DOHH2 (cell line): ENCODE measurements around the gene PPL.

Experiments
- H3F3A ChIP-seq: fragments of 200-600 bp; sonication (generic), shearing (Covaris generic); 2 replicates; pipeline ENCODE4 v1.6.0; 2016; ENCODE audit warnings: antibody characterized with exemption, mild to moderate bottlenecking; ENCODE audit not compliant: control insufficient read depth, insufficient read depth
- H3K27ac ChIP-seq: fragments of 200-600 bp; sonication (generic); 2 replicates; pipeline ENCODE4 v1.5.1; 2014; ENCODE audit warnings: low read depth, mild to moderate bottlenecking, low read length, moderate library complexity
- H3K27me3 ChIP-seq: fragments of 200-600 bp; sonication (generic); 2 replicates; pipeline ENCODE4 v1.6.1; 2014; ENCODE audit warnings: mild to moderate bottlenecking, low read length, mixed read lengths; ENCODE audit not compliant: control insufficient read depth
- H3K36me3 ChIP-seq: fragments of 200-600 bp; sonication (generic); 2 replicates; pipeline ENCODE4 v1.6.1; 2014; ENCODE audit warnings: mild to moderate bottlenecking, low read length, moderate library complexity, mixed read lengths; ENCODE audit not compliant: control insufficient read depth
- H3K4me1 ChIP-seq: fragments of 200-600 bp; sonication (generic); 2 replicates; pipeline ENCODE4 v1.6.1; 2014; ENCODE audit warnings: mild to moderate bottlenecking, low read length, mixed read lengths; ENCODE audit not compliant: control insufficient read depth
- H3K4me2 ChIP-seq: fragments of 200-600 bp; sonication (generic); 2 replicates; pipeline ENCODE4 v1.6.0; 2014; ENCODE audit warnings: mild to moderate bottlenecking, low read length, moderate library complexity
- H3K4me3 ChIP-seq: fragments of 200-600 bp; sonication (generic); 2 replicates; pipeline ENCODE4 v1.5.1; 2014; ENCODE audit warnings: mild to moderate bottlenecking, low read length, mixed read lengths
- H3K79me2 ChIP-seq: fragments of 200-600 bp; sonication (generic); 2 replicates; pipeline ENCODE4 v1.6.1; 2014; ENCODE audit warnings: mild to moderate bottlenecking, low read length, mixed read lengths; ENCODE audit not compliant: control insufficient read depth
- H3K9me2 ChIP-seq: fragments of 200-600 bp; sonication (generic); replicated peaks from 2 replicates; pipeline ENCODE4 v1.6.1; 2014; ENCODE audit warnings: mild to moderate bottlenecking, low read length, mixed read lengths; ENCODE audit not compliant: control insufficient read depth
- H3K9me3 ChIP-seq: fragments of 200-600 bp; sonication (generic); 2 replicates; pipeline ENCODE4 v1.6.1; 2014; ENCODE audit warnings: antibody characterized with exemption, low read length, mixed read lengths; ENCODE audit not compliant: control insufficient read depth, insufficient read depth
- H4K20me1 ChIP-seq: fragments of 200-600 bp; sonication (generic); 2 replicates; pipeline ENCODE4 v1.6.0; 2014; ENCODE audit warnings: low read depth, mild to moderate bottlenecking, antibody characterized with exemption, low read length, moderate library complexity; ENCODE audit not compliant: control insufficient read depth, insufficient read depth
- EZH2phosphoT487 ChIP-seq: fragments of 200-600 bp; sonication (generic); IDR thresholded peaks from 2 replicates; pipeline ENCODE4 v1.6.1; 2017; ENCODE audit warnings: borderline replicate concordance, mild to moderate bottlenecking, antibody characterized with exemption, low read length, moderate library complexity, mixed read lengths
- TF ChIP-seq, protein P1 (sequence below): fragments of 200-600 bp; sonication (generic); IDR thresholded peaks from one replicate; pipeline ENCODE4 v1.5.1; 2014; ENCODE audit warnings: antibody characterized with exemption, mild to moderate bottlenecking, low read depth, low read length; ENCODE audit not compliant: poor library complexity, severe bottlenecking

Gene PPL

GRCh38 chr16:4979736-4980660 lies 43.0 kb upstream of the PPL start:
- no peaks in the 10 kb centered on the region for H3F3A ChIP-seq
- no peaks in the 10 kb centered on the region for H3K9me2 ChIP-seq
- H3K4me2 ChIP-seq = no peak overlapping the region
- peaks cover 17% of the 10 kb centered on the region for H3K4me1 ChIP-seq
- no peaks in the 10 kb centered on the region for H3K36me3 ChIP-seq
- TF ChIP-seq, protein P1, sequence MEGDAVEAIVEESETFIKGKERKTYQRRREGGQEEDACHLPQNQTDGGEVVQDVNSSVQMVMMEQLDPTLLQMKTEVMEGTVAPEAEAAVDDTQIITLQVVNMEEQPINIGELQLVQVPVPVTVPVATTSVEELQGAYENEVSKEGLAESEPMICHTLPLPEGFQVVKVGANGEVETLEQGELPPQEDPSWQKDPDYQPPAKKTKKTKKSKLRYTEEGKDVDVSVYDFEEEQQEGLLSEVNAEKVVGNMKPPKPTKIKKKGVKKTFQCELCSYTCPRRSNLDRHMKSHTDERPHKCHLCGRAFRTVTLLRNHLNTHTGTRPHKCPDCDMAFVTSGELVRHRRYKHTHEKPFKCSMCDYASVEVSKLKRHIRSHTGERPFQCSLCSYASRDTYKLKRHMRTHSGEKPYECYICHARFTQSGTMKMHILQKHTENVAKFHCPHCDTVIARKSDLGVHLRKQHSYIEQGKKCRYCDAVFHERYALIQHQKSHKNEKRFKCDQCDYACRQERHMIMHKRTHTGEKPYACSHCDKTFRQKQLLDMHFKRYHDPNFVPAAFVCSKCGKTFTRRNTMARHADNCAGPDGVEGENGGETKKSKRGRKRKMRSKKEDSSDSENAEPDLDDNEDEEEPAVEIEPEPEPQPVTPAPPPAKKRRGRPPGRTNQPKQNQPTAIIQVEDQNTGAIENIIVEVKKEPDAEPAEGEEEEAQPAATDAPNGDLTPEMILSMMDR = no peak
- TF ChIP-seq EZH2phosphoT487 = no peak
- H3K27me3 ChIP-seq = 0 out of 2 replicates have a peak, but pooled peaks cover 4% of the 10 kb centered on the region
- no peaks in the 10 kb centered on the region for H3K79me2 ChIP-seq
- no peak overlapping the region for H3K27ac ChIP-seq
- H4K20me1 ChIP-seq = no peaks in the 10 kb centered on the region
- no peak overlapping the region for H3K4me3 ChIP-seq
- H3K9me3 ChIP-seq = no peaks in the 10 kb centered on the region

DNA sequence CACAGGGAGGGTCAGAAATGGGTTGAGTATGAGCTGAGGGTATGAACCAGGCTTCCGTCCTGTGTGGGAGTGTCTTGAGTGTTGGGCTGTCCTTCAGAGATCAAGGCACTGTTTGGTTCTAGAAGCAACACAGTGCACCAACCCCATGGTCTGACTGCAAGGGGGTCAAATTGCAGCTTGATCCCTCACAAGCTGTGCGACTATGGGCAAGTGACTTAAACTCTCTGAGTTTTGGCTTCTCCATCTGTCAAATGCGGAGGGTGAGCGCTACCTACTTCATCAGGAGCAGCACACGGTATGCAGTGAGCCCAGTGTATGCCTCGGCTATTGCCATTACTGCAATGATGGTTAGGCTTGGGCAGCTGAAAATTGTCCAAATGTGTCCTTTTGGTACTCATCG lies 42.2 kb upstream of the PPL start:
- Histone ChIP-seq H3K27me3 (0 out of 2 replicates have a peak, but pooled peaks cover 4% of the 10 kb centered on the region), H4K20me1 (no peaks in the 10 kb centered on the region), H3K79me2 (no peaks in the 10 kb centered on the region), H3K27ac (no peak overlapping the region), H3F3A (no peaks in the 10 kb centered on the region), H3K9me2 (no peaks in the 10 kb centered on the region), H3K4me2 (no peak overlapping the region), H3K9me3 (no peaks in the 10 kb centered on the region), H3K36me3 (no peaks in the 10 kb centered on the region), H3K4me3 (no peak overlapping the region), H3K4me1 (peaks cover 17% of the 10 kb centered on the region)
- TF ChIP-seq, protein P1 = no peak
- TF ChIP-seq EZH2phosphoT487 = no peak

DNA sequence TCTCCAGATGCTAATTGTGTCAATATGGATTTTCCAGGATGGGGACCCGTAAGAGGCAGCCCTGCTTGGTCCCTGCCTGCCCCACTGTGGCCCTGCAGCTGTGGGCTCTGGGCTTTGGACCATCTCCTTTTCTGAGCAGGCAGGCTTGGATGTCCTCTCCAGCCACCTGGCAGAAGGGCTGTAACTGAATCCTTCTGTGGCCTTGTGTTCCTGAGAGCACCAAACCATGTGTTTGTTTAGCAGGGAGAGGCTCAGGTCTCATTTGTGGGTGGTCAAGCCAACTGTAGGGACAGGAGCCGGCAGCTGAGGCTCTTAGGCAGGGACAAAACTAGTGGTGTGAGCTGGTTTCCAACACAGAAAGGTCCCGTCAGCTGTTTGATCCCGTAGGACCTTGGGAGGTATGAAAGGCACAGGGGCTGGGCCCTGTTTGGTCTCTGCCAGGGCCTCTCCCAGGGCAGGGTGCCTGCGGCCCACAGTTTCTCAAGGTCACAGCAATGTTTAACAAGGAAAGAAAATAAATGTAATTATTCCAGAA lies 39.7 kb upstream of the PPL start:
- Histone ChIP-seq H3F3A (no peaks in the 10 kb centered on the region), H3K9me2 (no peaks in the 10 kb centered on the region), H3K79me2 (no peaks in the 10 kb centered on the region), H3K27ac (no peak overlapping the region), H3K4me2 (0 out of 2 replicates have a peak overlapping the region, but pooled peaks have one; percentile 27), H4K20me1 (no peaks in the 10 kb centered on the region), H3K36me3 (no peaks in the 10 kb centered on the region), H3K4me1 (peaks cover 17% of the 10 kb centered on the region), H3K9me3 (no peaks in the 10 kb centered on the region), H3K4me3 (no peak overlapping the region), H3K27me3 (0 out of 2 replicates have a peak, but pooled peaks cover 4% of the 10 kb centered on the region)
- TF ChIP-seq, protein P1 = no peak
- TF ChIP-seq EZH2phosphoT487 = no peak
